Measurements from ENCODE around the gene REXO4.

- TF ChIP-seq CTCF (conservative IDR thresholded peaks at IDR 0.05 in 1 of 2, IDR thresholded peaks at IDR 0.05 in 1 of 2; ENCODE audit: low read depth in 1 of 2, low read length in 2 of 2) (no peak), EZH2 (IDR thresholded peaks at IDR 0.05; ENCODE audit: low read length, missing control alignments) (no peak)
Observed at GRCh38 chr9:133362359-133363044, 55.3 kb downstream of the REXO4 start.
